Anterior cingulate cortex (tissue), 58 donors: ENCODE results near the gene FN1.

ENCODE experiments used
- DNase-seq, 58 donors: peaks; one replicate each; lab custom pipeline; 2025; lab: John Stamatoyannopoulos, UW

The FN1 gene

DNA sequence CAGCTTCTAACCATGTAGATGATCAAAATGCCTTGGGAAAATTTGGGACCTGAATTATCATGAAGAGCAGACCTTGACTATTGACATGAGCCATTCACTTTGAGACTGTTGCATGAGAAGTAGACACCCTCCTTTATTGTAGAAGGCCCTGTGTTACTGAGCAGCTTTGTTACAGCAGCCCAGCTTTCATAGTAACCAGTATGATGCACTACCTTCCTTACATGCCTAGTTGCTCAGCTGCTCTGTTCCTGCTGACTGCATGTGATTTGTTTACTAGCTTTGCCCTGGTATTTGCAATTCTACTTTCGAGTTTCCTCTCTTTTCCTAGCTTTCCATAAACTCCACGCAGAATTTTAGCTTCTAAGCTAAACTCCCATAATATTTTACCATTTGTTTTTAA lies 11.2 kb upstream of the FN1 start:
- DNase-seq: no peak

DNA sequence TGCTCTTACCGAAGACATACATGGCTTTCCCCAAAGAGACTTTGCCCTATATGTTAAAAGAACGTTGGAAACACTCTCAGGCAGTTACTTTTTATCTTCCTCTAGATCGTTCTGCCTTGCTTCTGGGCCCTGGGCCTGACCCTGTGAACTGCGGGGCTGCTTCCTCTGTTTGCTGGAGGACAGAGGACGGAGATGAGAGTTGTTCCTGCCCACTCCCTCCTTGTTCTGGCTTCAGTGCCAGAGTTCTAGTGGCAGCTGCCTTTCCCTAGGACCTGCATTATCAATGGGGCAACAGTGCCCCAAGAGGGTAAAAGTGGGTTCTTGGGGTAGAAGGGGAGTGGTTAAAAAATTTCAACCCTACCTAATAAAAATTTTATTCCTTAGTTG lies 6.5 kb upstream of the FN1 start:
- DNase-seq: no peak

DNA sequence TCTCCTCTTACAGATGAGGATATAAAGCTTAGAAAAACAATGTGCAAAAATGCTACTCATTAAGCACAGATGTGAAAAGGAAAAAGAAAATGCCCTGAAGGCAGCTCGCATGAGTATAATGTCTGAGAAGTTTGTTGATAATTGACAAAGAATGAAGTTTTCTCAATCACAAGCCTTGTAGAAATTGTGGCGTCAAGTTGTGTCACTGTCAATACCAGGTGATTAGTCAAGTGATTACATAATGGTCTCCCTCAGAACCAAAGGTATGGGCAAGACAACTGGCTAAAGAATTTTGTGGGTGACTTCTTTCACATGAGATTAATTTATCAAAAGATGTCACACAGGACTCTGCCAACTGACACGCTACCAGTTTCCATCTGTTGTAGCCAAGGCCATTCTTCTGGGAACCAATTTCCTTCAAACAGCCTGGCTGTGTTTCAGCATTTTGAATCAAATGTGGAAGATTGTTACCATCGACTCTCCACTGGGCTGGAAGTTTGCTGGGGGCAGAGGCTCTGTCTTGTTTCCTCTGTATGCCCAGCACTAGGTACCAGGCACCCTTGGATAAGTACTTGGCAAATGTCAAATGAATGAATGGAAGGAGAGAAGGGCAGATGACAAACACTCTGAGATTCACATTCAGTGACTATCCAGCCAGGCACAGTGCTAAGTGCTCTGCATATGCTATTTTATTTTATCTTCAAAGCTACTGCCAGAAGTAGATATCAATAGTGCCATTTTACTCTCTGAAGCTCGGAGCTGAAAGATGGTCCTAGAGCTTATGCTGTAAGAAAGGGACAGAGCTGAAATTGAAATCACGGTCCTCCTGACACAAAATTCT lies 5.9 kb upstream of the FN1 start:
- no peak for DNase-seq

DNA sequence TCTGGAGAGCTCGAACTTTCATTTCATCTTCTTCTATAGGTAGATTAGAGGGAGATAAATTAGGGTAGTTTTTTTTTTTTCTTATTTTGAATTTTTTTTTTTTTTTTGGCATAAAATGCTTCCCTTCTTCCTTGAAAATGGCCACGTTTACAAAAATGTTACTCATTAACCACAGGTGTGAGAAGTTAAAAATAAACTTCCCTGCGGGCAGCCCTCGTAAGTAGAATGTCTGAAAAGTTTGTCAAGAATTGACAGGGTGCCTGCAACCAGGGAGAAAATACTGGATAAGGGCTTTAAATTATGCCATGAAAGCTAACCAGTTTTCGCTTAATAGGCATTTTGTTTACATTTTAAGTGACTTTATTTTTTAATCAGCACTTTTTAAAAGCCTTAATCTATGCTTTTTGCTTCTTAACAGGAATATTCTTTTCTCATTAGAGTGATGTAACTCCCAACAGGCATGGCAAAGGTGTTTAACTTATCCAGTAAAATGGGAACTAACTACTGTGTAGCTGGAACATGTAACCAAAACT lies 4.2 kb upstream of the FN1 start:
- DNase-seq: no peak

DNA sequence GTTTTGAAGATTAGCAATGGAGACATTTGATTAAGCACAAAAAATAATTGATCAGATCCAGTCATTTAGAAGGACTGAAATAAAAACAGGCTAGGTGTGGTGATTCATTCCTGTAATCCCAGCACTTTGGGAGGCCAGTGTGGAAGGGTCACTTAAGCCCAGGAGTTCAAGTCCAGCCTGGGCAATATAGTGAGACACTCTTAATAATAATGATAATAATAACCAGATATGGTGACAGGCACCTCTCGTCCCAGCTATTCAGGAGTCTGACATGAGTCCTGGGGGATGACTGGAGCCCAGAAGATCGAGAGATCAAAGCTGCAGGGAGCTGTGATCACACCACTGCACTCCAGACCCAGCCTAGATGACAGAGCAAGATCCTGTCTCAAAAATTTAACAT lies 3.5 kb upstream of the FN1 start:
- DNase-seq: no peak

DNA sequence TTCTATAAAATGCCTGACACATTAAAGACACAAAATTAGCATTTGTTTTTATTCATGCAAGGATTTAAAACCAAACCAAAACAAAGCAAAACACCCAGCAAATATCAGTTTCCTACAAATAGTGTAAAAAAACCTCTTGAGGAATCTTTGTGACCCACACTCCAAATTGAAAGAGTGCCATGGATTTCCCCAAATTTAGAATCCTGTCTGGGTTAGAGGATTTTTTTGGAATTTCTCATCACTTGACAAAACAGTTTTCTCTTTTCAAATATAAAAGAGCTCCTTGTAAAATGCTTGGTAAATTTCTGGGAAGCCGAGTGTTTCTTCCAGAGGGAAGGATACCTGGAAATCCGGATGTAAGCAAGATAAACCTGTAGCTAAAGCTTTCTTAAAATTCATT lies 1.7 kb upstream of the FN1 start:
- no peak for DNase-seq

DNA sequence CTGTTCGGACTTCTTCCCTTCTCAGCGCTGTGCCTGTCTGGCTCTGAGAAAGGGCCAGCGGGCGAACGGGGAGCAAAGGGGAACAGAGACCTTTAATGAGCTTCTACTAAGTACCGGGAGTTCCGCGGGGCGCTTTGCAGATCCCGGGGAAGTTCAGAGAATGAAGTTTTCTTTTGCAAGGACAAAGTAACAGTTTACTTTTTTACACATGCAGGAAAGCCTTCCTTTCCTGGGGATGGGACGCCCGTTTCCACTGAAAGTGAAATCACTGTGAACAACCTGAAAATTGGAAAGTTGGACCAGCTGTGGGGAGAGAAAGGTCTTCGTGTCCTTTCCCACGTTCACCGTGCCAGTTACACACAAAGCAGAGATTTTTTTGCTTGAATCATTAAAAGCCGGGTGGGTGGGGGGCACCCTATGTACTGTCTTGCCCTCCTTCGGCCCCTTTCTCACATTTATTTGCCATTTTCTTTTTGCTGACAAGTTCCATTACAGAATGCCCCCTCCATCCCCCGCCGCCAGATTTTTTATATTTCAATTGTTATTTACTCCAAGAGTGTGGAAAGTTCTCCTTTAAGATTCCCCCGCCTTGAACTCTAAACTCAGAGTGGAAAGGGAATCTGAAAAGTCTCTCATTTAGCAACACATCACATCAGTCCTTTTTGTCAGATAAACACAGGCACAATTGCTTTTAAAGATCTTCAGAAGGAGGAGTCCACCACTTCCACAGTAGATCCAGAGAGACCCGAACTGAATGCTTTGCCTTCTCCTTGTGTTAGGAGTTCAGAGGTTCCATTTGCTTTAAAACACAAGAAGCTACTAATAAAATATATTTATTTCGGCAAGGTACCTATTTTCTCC lies 1.1 kb upstream of the FN1 start:
- peak in 2 of 58 donors; percentile 6 to 16 for DNase-seq

DNA sequence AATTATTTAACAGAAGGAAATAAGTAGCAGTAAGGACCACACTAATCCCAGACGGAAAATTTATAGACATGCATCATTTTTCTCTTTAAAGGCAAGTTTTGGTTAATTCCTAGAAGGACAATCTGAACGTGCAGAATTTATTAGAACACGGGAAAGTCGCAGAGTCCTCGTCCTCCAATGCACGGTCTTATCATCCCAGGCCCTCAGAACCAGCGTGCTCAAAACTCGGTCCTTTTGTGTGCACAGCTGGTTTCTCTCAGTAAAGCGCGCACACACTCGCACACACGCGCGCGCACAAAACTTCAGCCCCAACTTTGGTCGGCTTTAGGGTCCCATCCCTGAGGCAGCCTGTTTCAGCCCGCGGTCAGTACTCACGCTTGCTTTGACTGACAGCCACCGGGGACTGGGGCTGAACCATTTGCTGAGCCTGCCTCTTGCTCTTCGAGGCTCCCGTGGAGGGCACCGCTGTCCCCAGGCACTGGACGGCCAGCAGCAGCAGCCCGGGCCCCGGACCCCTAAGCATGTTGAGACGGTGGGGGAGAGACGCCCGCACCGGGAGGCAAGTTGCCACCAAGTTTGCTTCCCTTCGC lies 493 bp downstream of the FN1 start:
- peak in 10 of 58 donors; percentile 15 to 50 (median 34) for DNase-seq

DNA sequence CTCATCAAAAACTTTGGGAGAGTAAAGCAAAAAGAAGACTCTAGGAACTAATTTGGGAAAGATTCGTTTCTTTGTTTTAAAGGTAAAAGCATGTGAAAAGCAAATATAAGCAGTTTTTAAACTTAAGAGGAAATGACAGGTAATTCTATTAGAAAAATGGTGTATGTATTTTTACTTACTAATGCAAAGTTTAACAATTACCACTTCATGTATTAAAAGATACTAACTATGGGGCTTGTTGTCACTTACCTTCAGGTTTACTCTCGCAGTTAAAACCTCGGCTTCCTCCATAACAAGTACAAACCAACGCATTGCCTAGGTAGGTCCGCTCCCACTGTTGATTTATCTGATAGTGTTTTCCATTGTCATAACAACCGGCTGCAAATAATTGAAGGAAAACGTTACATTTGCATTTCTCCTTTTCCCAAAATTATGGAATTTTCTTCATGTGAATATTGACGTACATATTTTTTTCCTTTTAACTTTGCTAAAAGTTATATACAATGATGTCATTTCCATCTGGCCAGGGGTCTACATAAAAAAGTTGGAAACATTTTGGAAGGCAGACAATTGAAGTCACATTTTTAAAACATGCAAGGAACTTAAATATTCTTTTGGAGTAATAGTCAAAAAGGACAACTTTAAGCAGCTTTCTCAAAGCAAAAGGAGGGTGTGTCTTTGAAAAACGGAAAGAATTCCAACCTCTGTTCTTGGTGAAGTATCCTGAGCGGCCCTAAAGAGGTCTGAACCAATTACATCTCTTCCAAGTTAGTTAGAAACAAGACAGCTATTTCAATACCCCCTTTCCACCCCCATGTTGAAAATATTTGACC lies 1.2 kb downstream of the FN1 start:
- no peak for DNase-seq

DNA sequence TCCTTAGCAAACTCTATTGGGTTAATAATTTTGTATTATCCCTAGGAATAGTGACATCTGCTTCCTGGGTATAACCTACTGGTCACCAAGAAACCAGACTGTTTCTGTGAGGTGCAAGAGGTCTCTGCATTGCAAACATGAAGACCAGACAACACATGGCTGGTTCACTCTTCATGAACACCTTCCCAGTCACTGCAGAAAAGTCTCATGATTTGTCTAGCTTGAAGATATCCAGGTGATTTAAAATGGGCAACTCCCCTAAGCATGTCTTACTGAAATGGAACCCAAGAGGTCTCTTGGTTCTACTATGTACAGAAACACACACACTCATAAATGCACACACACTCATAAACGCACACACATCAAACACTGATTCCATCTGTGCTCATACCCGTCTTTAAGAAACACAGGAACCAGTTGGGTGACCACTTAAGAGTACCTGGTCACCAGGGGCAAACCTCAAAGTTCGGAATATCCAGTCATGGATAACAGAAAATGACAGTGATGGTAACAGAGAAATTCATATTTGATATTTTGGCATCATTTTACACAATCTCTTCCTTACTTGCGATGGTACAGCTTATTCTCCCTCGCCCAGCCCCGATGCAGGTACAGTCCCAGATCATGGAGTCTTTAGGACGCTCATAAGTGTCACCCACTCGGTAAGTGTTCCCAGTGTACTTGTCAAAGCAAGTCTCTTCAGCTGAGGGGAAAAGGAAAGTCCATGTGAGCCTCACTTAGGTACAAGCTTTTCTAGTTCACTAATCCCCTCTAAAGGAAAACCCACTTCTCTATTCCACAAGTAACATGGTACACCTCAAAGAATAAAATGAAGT lies 2.9 kb downstream of the FN1 start:
- DNase-seq: no peak

DNA sequence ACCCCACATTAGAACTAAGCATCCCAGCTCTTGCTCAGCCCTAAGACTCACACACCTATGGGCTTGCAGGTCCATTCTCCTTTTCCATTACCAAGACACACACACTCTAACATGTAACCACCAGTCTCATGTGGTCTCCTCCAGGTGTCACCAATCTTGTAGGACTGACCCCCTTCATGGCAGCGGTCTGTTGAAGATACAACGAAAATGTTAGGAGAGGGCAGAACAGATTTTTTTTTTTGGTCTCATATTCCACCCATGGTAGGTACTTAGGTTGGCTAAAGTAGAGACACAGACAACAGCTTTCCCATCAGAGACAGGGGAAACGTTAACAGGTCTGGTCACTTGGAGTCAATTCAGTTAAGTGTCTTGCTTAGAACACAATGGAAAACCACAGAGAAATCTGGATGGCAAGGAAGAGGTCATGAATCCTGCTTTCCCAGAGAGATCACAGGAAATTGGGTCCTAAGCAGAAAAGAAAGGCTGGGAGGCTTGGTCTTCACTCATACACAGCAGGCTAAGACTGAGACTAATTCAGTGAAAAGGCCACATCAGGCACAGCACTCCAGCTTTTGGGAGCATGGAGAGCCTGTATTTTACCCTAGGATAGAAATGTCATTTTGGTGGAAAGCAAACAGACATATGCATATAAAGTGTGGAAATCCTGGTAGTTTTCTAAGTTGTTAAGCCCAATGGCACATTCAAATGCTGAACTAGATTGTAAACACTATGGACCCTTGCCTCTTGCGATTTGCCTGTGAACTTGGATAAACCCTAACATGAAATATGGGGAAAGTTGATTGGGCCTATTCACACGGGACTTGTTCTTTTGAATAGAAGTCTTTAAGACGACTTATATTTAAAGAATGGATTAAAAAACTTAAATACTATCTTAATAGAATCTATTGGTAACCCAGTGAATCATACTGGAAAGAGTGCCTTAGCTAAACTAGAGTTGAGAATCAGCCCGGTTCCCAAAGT lies 3.8 kb downstream of the FN1 start:
- DNase-seq: no peak

DNA sequence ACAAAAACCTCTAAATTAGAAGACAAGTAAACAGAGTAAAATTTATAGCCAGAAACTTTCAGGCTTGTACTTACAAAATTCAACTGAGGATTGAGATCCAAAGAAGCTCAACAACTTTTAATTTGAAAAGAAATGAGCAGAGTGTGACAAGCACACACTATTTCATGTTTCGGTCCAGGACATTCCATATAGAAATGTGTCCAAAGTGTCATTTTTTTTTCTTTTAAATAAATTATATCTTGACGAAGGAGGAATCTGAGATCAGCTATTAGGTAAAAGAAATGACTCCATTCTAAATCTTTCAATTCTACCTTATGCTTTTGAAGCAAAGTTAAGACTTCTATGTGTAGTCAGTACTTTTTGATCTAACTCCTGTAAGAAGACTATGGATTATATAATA lies 4.6 kb downstream of the FN1 start:
- DNase-seq: no peak

DNA sequence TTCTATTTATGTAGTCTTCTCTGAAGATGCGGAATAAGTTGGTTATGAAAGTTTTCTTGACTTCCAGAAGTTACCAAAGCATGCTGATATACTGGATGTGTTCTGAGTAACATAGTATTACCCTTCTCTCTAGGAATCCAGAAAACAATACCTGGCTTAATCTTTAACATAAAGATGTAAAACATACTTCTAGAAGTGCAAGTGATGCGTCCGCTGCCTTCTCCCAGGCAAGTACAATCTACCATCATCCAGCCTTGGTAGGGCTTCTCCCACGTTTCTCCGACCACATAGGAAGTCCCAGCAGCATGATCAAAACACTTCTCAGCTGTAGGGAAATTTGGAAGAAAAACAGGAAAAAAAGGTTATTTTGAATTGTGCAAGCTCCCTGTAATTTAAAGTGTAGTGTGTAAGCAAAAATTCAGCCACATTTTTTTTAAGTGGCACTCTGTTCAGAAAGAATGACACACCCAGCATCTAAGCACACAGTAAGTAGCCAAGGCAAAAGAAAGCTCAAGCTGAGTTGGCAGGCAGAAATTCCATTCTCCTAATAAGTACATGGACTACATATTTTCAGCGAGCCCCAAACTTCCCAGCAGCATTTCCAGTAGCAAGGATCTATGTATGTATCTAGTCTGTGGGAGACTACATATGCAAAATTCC lies 5.2 kb downstream of the FN1 start:
- no peak for DNase-seq

DNA sequence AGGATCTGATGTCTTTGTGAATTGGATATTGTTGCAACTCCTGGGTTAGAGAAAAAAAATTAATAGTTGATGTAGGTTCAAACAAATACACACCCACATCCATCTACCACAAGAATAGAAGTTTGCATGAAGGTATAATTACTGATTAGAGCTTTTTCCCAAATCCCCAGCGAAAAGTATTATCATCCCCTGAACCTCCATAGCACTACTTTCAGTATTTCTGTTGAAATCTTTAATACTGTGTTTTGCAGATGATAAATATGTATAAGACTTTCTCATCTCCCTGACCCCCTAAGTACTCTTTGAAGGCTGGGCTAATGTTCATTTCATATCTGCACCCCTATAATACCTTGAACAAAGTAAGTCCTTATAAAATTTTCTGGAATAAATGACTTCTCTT lies 6.4 kb downstream of the FN1 start:
- DNase-seq: no peak

DNA sequence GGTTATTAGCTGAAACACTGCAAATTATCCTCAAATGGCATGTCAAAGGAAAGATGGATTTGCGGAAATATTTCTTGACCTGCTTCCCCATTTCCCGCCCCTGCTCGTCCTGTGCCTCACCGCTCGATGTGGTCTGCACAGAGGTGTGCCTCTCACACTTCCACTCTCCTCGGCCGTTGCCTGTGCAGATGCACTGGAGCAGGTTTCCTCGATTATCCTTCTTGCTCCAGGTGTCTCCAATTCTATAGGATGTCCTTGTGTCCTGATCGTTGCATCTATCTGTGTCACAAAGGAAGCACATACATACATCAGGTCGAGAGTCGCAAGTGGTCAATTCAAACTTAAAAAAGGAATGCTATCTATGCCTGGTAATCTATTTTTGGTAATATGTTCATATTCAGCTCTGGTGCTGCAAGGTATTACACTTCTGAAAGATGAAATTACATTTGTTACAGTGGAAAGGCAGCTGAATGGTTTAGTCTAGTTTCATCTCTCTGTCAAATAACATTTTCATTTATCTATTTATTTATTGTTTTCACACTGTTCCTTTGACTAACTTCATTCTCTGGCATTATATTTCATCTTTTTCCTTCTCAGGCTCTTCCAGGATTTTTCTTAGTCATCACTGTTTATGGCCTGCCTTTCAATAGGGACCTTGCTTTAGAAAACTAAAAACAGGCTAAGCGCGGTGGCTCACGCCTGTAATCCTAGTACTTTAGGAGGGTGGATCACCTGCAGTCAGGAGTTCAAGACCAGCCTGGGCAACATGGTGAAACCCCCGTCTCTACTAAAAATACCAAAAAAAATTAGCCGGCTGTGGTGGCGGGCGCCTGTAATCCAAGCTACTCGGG lies 7.6 kb downstream of the FN1 start:
- DNase-seq: no peak

DNA sequence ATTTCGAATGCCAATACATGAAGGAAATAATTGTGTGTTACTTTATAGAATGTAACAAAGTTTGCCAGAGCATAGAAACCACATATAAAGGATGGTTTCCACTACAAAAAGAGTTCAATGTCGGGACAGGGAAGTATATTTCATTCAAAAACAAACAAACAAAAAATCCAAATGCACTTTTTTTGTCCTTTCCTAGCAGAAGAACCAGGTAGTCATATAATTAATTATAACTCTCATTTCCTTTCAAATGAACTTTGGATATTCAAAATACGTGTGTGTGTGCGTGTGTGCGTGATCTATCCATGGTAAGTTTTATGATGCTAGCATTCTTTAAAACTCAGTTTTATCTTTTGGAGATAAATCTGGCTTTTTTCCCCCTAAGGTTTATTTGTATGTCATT lies 8.3 kb downstream of the FN1 start:
- no peak for DNase-seq
